ENCODE data around the gene FCER2.
"Not testable (repeated sequence)": the region's sequence is repeated elsewhere in the genome, so short reads cannot be mapped to it uniquely, and the experiment has no call there.

- not testable (repeated sequence) for TF ChIP-seq CTCF, POLR2A (IDR thresholded peaks at IDR 0.05)
Measured at GRCh38 chr19:7643629-7644549, 58.0 kb downstream of the FCER2 start.

All from esophagus squamous epithelium (tissue), 4 donors.